GM18951 (cell line): Measurements from ENCODE around the gene MRPL4.

Source experiments
- POLR2A ChIP-seq: IDR thresholded peaks from 4 replicates; pipeline ENCODE4 v1.6.1; 2011; ENCODE audit warnings: mild to moderate bottlenecking; ENCODE audit not compliant: insufficient read length, insufficient read depth; ENCODE audit errors: extremely low read depth
- in situ Hi-C: fragments of 300-500 bp; cut with MboI; formaldehyde crosslinking; loops from one replicate; pipeline ENCODE4 v1.12.0; 2022; ENCODE audit warnings: low sequenced_read_pairs, mixed read lengths, inconsistent platforms; ENCODE audit not compliant: unreplicated experiment

Gene MRPL4

GRCh38 chr19:10251792-10252694, at the start of gene MRPL4:
Gene MRPL4 (plus strand): TSS chr19:10252214. CDS start chr19:10252254, 40 bp downstream.
- peak; percentile 88 for TF ChIP-seq POLR2A
- in situ Hi-C loops, result no loop called here

DNA sequence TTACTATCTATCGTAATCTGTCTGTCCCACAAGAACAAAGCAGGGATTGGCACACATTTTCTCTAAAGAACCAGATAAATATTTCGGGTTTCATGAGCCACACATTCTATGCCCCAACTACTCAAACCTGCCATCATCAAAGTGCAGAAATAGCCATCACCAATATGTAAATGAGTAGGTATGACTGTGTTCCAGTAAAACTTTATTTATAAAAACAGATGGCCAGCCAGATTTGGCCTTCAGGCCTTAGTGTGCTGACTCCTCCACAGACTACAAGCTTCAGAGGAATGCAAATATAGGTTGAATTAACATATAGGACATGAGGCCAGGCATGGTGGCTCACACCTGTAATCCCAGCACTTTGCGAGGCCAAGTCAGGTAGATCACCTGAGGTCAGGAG, 48.3 kb upstream of the MRPL4 start:
- in situ Hi-C loops, result no loop called here
- TF ChIP-seq POLR2A, result no peak

- TF ChIP-seq POLR2A, result no peak
- in situ Hi-C loops, result no loop called here
Measured at GRCh38 chr19:10205636-10206035, 46.4 kb upstream of the MRPL4 start.

GRCh38 chr19:10206226-10206885, 45.7 kb upstream of the MRPL4 start:
- TF ChIP-seq POLR2A, result no peak
- in situ Hi-C loops, result no loop called here

- in situ Hi-C loops, result no loop called here
- no peak for TF ChIP-seq POLR2A
Measured at GRCh38 chr19:10207026-10207425, 45.0 kb upstream of the MRPL4 start.

DNA sequence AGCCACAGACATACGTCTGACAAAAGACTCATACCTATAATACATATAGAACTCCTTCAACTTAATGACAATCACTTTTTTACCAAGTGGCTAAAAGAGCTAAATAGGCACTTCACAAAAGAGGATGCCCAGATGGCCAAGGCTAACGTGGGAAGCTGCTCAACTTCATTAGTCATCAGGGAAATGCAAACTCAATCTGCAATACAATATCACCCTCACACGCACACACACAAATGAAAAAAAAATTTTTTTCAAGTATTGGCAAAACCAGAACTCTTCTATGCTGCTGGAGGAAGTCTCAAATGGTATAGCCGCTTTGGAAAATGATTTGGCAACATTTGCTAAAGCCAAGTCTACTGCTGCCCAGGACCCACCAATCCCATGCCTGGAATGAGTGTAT, 42.7 kb upstream of the MRPL4 start:
- no peak for TF ChIP-seq POLR2A
- in situ Hi-C loops, result no loop called here

DNA sequence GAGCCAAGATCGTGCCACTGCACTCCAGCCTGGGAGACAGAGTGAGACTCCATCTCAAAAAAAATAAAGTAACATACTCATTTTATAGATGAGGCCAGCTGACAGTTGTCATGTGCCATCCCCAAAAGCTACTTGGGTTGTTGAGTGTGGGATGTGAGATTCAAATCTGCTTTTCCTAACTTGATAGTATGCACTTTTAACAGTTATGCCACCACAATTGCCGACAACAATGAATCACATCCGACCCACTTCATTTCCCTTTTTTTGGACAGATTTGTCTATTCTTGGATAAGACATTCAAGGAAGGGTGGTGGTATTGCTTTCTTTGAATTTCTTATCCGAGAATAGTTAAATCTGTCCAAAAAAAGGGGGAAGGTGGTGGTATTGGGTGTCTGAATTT, 41.0 kb upstream of the MRPL4 start:
- in situ Hi-C loops, result no loop called here
- TF ChIP-seq POLR2A, result no peak

DNA sequence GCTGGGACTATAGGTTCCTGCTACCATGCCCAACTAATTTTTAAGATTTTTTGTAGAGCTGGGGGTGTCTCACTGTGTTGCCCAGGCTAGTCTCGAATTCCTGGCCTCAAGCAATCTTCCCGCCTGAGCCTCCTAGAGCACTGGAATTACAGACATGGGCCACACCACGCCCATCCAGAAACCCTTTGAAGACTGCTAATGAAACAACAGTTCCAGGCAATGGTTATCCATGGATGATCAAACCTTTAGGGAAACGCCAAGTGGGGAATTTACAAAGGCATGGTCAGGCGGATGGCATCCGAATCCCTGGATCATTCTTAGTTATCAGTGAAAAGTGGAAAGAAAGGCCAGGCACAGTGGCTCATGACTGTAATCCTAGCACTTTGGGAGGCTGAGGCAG, 40.3 kb upstream of the MRPL4 start:
- in situ Hi-C loops, result no loop called here
- no peak for TF ChIP-seq POLR2A

DNA sequence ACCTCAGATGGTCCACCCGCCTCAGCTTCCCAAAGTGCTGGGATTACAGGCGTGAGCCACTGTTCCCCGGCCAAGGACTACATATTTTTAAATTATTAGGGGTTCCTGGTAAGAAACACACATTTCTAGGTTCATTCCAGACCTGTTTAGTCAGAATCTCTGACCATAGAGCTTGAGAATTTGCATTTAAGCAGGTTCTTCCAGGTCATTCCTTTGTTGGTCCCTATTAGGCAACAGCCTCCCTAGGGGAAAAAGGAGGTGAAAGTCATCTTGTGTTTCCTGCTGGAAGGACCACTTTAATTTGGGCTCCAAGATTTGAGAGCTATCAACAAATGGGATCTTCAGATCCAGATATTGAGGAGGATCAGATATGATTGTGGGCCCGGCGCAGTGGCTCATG, 37.2 kb upstream of the MRPL4 start:
- in situ Hi-C loops, result no loop called here
- no peak for TF ChIP-seq POLR2A

DNA sequence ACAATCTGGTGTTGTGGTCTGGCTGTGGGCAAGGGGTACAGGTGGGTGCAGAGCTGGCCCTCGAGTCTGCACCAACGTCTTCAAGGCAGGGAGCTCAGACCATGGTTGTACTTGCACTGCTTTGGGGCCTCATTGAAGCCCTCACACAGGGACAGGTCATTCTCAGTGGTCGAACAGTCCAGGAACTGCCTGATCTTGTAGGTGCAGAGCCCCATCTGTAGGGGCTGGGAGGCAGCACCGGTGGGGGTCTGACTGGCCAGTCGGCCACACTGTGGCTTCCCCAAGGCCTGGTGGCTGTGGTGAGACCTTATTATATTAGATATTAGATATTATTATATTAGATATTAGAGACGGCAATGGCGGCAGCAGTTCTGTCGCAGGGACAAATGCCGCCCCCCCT, 34.9 kb upstream of the MRPL4 start:
- in situ Hi-C loops, result no loop called here
- TF ChIP-seq POLR2A, result no peak

GRCh38 chr19:10219678-10220077, 32.3 kb upstream of the MRPL4 start:
- in situ Hi-C loops, result no loop called here
- no peak for TF ChIP-seq POLR2A

DNA sequence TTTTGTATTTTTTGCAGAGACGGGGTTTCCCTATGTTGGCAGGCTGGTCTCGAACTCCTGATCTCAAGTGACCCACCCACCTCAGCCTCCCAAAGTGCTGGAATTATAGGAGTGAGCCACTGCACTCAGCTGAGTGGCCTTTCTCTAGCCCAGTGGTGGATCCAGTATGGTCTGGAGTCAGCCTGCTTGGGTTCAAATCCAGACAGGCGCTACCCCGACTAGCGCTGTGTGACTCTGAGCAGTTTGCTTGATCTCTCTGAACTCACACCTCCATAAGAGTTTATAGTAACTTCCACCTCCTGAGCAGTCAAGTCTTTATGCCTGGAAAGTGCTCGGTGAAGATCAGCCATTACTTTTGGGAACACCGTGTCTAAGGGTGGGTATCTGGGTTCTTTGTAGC, 31.3 kb upstream of the MRPL4 start:
- in situ Hi-C loops, result no loop called here
- TF ChIP-seq POLR2A, result no peak

DNA sequence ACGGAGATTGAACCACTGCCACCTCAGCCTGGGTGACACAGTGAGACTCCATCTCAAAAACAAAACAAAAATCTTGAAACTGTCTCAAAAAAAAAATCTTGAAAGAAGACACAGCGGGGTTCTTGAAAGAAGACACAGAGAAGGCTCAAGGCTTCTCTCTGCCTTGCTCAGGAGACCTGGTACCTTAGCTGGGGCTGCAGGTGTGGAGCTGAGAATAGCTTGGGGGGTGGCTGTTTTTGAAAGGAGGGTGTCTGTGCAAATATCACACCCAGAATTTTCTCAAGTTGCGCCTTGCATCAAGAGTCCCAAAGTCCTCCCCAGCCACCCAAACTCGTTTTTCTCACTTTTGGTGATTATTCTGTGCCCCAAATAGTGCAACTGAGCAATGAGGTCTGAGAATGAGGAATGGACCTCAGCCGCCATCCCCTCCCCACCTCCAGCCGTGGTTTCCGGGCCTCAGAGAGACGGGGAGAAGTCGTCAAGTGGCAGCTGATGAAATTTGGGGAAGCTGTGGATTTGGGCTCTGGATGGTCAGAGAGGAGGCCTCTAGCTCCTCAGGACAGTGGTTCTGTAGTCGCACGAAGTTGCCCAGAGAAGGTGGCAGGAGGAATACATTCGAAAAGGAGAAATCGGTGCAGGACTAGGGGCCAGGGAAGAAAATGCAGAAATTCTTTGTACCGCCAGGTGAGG, 29.7 kb upstream of the MRPL4 start:
- no peak for TF ChIP-seq POLR2A
- in situ Hi-C loops, result no loop called here
